NCI-H1417 treated with DMSO at 0.1 percent for 48 hours (cell line): Measurements from ENCODE around the gene SSTR3.
"Not testable (repeated sequence)": the region's sequence is repeated elsewhere in the genome, so short reads cannot be mapped to it uniquely, and the experiment has no call there.

Experiments used
- DNase-seq: peaks from one replicate; lab custom pipeline; 2025; lab: John Stamatoyannopoulos, UW

Gene SSTR3

GRCh38 chr22:37212174-37212906, at the start of gene SSTR3:
Gene SSTR3, minus strand, starts transcription at chr22:37212477. Its CDS starts 4,674 bp downstream, at chr22:37207803.
- DNase-seq: no peak

GRCh38 chr22:37260901-37261336, 48.6 kb upstream of the SSTR3 start:
- no peak for DNase-seq

DNA sequence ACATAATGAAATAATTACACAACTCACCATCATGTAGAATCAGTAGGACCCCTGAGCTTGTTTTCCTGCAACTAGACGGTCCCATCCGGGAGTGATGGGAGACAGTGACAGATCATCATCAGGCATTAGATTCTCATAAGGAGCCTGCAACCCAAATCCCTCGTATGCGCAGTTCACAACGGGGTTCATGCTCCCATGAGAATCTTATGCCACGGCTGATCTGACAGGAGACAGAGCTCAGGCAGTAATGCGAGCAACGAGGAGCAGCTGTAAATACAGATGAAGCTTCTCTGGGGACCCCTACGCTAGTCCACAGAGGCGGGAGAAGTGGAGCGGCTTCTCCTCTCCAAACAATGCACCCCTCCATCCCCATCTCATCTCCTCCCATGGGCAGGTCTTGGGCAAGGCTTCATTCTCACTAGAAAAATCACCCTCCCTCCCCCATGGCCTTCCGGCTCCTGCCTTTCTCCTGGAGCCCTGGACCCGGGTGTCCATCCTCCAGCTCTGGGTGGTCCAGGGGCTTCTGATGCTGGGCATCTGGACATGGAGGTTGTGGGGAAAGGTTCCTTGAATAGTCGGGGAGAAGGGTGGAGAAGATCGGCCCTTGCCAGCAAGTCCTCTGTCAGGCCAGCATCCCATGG, 48.0 kb upstream of the SSTR3 start:
- no peak for DNase-seq

- no peak for DNase-seq
Measured at GRCh38 chr22:37259540-37260029, 47.3 kb upstream of the SSTR3 start.

- DNase-seq: no peak
Measured at GRCh38 chr22:37258753-37259401, 46.6 kb upstream of the SSTR3 start.

DNA sequence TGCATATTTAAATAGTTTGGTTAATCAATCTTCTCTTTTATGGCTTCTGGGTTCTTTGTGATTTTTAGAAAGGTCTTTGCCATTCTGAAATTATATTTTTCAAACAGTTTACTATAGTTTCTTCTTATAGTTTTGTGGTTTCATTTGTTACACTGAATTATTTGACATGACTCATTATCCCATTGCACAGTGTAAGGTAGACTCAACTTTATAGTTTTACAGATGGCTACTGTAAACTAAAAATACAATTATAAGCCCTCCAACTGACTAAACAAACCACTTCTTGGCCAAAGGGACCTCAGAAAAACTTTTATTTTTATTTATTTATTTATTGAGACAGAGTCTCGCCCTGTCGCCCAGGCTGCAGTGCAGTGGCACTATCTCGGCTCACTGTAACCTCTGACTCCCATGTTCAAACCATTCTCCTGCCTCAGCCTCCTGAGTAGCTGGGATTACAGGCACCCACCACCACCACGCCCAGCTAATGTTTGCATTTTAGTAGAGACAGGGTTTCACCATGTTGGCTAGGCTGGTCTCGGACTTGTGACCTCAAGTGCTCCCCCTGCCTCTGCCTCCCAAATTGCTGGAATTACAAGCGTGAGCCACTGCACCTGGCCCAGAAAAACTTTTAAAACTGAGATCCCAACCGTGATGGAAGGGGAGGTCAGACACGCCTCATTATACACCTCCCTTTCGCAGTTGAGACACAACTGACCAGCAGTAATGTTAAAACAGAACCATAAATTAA, 45.9 kb upstream of the SSTR3 start:
- no peak for DNase-seq

DNA sequence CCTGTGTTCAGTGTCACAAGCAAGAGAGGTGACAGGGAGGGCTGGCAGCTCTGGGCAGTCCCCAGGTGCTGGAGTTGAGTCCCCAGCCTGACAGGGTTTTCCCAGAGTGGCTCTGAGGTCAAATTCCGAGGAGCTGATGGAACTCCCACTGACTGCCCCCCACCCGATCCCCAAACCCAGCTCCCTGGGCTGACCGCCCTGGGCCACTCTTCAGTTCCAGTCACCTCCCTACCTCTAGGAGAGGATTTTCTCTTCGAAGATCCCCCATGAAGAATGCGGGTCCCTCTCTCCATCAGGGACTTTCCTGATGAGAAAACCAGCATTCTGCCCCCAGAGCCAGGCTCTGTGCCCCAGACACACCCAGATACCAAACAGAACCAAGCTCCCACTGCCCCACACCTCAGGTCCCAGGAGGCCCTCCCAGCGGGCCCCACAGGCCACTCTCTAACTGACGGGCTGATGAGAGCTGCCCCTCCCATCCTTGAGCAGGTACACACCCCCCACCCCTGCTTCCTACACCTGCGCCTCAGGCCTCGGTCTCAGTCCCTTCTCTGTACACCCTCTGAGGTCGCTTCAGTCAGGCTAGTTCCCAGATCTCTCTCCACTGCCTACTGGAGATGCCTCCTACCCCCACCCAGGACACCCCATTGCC, 43.9 kb upstream of the SSTR3 start:
- DNase-seq: no peak

- no peak for DNase-seq
Measured at GRCh38 chr22:37255558-37256006, 43.3 kb upstream of the SSTR3 start.

DNA sequence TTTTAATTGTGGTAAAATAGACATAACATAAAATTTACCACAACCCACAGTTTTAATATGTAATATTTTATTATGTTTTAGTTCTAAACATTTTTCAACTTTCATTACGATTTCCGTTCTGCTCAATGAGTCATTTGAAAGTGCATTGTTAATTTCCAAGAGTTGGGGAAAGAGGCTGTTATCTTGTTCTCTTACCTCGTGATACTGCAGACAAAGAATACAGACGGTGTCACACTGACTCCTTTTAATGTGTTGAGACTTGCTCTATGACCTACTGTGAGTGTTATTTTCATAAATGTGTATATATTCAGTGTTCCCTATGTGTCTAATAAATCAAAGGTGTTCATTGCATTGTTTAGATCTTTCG, 42.6 kb upstream of the SSTR3 start:
- no peak for DNase-seq

DNA sequence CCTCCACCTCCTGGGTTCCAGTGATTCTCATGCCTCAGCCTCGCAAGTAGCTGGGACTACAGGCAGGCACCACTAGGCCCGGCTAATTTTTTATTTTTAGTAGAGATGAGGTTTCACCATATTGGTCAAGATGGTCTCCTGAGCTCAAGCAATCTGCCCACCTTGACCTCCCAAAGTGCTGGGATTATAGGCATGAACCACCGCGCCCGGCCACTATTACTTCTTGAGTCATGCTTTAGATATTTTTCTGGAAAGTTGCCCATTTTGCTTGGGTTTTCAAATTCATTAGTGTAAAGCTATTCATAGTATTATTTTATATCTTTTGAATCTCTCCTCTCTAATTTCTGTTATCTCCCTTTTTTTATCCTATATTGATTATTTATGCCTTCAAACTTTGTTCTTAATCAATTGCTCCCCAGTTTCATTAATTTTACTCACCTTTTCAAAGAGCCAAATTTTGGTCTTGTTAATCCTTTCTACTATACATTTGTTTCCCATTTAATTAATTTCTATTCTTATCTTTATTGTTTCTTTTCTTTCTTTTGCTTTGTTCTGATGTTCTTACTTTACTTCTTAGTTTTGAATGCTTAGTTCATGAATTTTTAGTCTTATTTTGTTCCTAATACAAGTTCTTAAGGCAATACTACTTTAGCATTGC, 42.1 kb upstream of the SSTR3 start:
- no peak for DNase-seq

- no peak for DNase-seq
Measured at GRCh38 chr22:37253126-37253660, 40.9 kb upstream of the SSTR3 start.

DNA sequence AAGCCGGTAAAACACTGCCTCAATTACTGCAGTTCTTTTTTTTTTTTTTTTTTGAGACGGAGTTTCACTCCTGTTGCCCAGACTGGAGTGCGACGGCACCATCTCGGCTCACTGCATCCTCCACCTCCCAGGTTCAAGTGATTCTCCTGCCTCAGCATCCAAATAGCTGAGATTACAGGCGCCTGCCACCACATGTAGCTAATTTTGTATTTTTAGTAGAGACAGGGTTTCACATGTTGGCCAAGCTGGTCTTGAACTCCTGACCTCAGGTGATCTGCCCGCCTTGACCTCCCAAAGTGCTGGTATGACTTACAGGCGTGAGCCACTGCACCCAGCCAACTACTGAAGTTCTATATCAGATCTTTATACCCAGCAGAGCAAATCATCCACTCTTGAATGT, 39.6 kb upstream of the SSTR3 start:
- DNase-seq: not testable (repeated sequence)

DNA sequence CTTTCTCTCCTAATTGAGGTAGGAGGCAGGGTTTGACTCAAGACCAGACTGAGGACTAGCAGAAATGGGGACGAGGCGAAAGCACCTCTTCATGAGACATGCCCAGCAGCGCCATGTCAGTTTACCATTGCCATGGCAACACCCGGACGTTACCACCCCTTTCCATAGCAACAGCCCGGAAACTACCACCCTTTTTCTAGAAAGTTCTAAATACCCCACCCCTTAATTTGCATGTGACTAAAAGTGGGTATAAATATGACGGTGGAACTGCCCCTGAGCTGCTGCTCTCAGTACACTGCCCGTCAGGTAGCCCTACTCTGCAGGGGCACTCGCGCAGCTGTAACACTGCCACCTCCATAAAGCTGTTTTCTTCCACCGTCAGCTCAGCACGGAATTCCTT, 37.7 kb upstream of the SSTR3 start:
- DNase-seq: no peak

DNA sequence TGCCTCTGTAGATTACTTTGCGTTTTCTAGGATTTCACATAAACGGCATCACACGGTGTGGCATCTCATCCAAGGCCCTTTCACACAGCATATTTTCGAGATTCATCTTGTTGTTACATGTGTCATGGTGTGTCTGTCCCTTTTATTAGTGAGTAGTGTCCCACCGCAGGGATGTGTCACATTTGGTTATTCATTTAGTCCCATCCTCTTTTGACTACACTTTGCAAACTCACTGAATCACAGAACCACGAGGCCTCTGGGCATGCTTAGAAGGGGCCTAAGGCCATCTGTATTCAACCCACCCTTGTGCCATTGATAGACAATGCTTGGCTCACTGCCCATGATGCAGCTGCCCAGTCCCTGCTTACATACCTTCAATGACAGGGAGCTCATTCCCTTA, 36.0 kb upstream of the SSTR3 start:
- DNase-seq: no peak

DNA sequence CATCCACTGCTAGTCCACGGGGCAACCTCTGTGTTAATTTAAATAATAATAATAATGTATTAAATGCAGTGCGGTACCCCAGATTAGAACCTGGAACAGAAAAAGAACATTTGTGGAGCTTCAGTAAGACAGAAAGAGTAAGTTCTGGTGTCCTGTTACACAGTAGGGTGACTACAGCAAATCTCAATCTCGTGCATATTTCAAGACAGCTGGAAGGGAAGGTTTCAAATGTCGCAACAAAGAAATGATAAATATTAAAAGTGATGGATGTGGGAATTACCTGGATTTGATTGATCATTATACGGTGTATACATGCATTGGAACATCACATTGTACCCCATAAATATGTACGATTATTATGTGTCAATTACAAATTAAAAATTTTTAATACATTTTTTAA, 33.5 kb upstream of the SSTR3 start:
- no peak for DNase-seq

- no peak for DNase-seq
Measured at GRCh38 chr22:37244922-37245722, 32.8 kb upstream of the SSTR3 start.

DNA sequence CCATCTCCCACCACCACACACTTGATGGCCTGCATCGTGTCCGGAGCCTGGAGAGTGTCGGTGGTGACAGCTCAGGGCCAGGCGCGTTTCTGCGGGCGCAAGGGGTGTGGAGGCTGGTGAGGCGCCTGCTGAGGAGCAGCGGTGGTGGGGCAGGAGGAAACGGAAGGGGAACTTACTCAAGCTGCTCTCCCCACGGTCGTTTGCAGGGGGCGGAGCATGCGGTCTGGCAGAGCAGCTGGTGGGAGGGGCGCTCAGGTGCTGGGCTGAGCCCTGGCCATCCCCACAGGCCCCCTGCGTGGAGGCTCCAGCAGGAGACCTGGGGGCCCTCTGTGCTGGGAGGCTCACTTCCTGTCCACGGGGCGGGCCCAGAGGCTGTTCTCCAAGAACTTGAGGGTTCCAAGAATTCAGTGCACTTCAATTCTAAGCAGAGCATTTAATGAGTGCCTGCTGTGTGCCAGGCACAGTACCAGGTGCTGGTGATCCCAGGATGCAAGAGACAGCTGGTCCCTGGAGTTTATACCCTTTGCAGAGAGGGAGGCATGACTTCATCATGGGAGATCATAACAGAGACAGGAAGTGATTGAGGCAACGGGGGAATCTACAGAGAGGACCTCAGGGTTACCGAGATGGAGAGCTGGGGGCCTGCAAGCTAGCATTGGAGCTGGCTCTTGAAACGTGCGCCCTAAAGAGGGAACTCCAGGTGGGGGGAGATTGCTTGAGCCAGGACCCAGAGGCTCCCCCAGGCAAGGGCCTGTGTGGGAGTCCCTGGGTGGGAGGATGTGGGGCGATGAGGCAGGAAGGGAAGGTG, 32.0 kb upstream of the SSTR3 start, which contains the start of gene RAC2:
RAC2 (minus strand) TSS at position 156 of the 808 bp plus-strand sequence; CDS start at position 35, 121 bp downstream.
- DNase-seq: no peak

DNA sequence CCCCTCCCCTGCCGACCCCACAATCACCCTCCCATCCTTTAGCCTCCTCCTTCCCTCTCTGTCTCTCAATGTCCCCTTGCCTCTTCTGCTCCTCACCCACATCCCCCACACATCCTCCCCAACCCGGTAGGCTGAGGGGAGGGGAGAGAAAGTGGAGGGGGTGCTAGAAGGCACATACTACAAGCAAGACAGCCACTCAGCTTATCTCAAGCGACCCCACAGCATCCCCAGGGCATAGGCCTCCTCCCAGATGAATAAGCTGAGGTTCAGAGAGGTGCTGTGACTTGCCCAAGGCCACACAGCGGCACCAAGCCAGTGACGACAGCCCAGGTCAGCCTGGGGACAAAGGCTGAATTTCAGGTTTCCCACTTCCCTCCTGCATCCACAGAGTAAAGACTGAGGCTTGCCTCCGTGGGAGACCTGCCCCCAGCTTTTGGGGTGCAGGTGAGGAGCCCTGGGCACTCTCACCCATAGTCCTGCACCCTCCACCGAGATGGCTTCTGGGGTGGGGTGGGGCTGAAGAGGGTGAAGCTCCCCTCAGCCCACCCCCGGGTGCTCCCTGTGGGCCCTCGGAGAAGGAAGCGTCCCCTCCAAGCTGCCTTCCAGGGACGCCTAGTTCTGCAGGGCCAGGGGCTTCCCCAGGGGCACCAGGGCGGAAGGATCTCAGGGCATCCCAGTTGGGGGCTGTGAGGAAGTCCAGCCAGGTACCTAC, 31.3 kb upstream of the SSTR3 start:
- DNase-seq: no peak
